Fibroblast of lung (primary cell): Measurements from ENCODE around the gene MMADHC. TPM values are rescaled to one million over a fixed set of nuclear protein-coding genes. Genes with fewer than 3 reads are reported as not detected.
A peak's percentile ranks its signal among the peaks of the same experiment; 100 is the strongest.

Experiments
- DNase-seq, 2 donors: peaks; one replicate each; pipeline versions ENCODE4 v3.0.0 to v3.0.0-alpha.2; 2010; ENCODE audit warnings: low read depth in 2 of 2
- H2AFZ ChIP-seq: 2 replicates; pipeline ENCODE4 v1.5.1; 2012; ENCODE audit warnings: low read length, control low read depth, inconsistent platforms
- H3K27ac ChIP-seq: 2 replicates; pipeline ENCODE4 v1.5.1; 2011; ENCODE audit warnings: low read length, control low read depth; ENCODE audit not compliant: insufficient read depth
- H3K27me3 ChIP-seq: 2 replicates; pipeline ENCODE4 v1.5.1; 2011; ENCODE audit warnings: mild to moderate bottlenecking, low read length; ENCODE audit not compliant: control insufficient read depth, insufficient read depth
- H3K36me3 ChIP-seq: 2 replicates; pipeline ENCODE4 v1.5.1; 2011; ENCODE audit warnings: low read length; ENCODE audit not compliant: control insufficient read depth, insufficient read depth
- H3K4me1 ChIP-seq: 2 replicates; pipeline ENCODE4 v1.5.1; 2011; ENCODE audit warnings: low read length; ENCODE audit not compliant: control insufficient read depth, insufficient read depth; ENCODE audit errors: extremely low read depth
- H3K4me2 ChIP-seq: 2 replicates; pipeline ENCODE4 v1.5.1; 2011; ENCODE audit warnings: low read length, control low read depth; ENCODE audit not compliant: insufficient read depth; ENCODE audit errors: extremely low read depth
- H3K4me3 ChIP-seq, 4 experiments: fragments of 200-600 bp in 1 of 4; sonication (generic) in 1 of 4; replicated peaks in 1 of 4; 2 replicates each; pipeline ENCODE4 v1.5.1; 2011 to 2016; ENCODE audit warnings: low read length in 4 of 4, low read depth in 3 of 4, mild to moderate bottlenecking in 3 of 4, control low read depth in 2 of 4, inconsistent platforms in 1 of 4, mixed read lengths in 1 of 4; ENCODE audit not compliant: insufficient read depth in 1 of 4; ENCODE audit errors: control extremely low read depth in 1 of 4
- H3K79me2 ChIP-seq: 2 replicates; pipeline ENCODE4 v1.5.1; 2012; ENCODE audit warnings: mild to moderate bottlenecking, low read length, inconsistent platforms; ENCODE audit not compliant: control insufficient read depth, insufficient read depth
- H3K9ac ChIP-seq: 2 replicates; pipeline ENCODE4 v1.5.1; 2011; ENCODE audit warnings: mild to moderate bottlenecking, low read length, control low read depth; ENCODE audit not compliant: insufficient read depth
- H3K9me3 ChIP-seq: 2 replicates; pipeline ENCODE4 v1.5.1; 2012; ENCODE audit warnings: low read depth, low read length; ENCODE audit not compliant: control insufficient read depth, insufficient read depth
- H4K20me1 ChIP-seq: 2 replicates; pipeline ENCODE4 v1.5.1; 2011; ENCODE audit warnings: low read length; ENCODE audit not compliant: control insufficient read depth, insufficient read depth; ENCODE audit errors: extremely low read depth
- CTCF ChIP-seq, 2 donors: IDR thresholded peaks in 1 of 2; conservative IDR thresholded peaks in 1 of 2; 1 replicate in 1 of 2; 2 replicates in 1 of 2; pipeline ENCODE4 v1.5.1; 2011 to 2012; ENCODE audit warnings: low read length in 2 of 2, control low read depth in 1 of 2, inconsistent platforms in 1 of 2, low read depth in 1 of 2, mild to moderate bottlenecking in 1 of 2
- EZH2 ChIP-seq: IDR thresholded peaks from 2 replicates; pipeline ENCODE4 v1.5.1; 2012; ENCODE audit warnings: low read length, control low read depth, mild to moderate bottlenecking; ENCODE audit errors: missing control alignments
- polyA plus RNA-seq, 2 donors: library from polyadenylated mRNA; depleted of rRNA in 1 of 2; stranded (reverse) in 1 of 2; unstranded in 1 of 2; fragments of >200 nt; gene quantifications; 2 replicates each; pipeline ENCODE4 v1.2.1, GENCODE V29; 2011 to 2012; ENCODE audit warnings: missing spikeins in 1 of 2
- total RNA-seq: library from RNA; depleted of rRNA; stranded (reverse); fragments of >200 nt; gene quantifications from 2 replicates; pipeline ENCODE4 v1.2.1, GENCODE V29; 2014

MMADHC gene
- total and polyA plus RNA-seq, 2 donors (not counting 1 experiment from before 2014, with no cell fraction given) = 156 to 173 TPM

GRCh38 chr2:149552830-149553229 lies 34.7 kb downstream of the MMADHC start:
- TF ChIP-seq CTCF (conservative IDR thresholded peaks at IDR 0.05 in 1 of 2, IDR thresholded peaks at IDR 0.05 in 1 of 2; ENCODE audit: low read depth in 1 of 2, low read length in 2 of 2) (no peak), EZH2 (no peak)
- no peak for DNase-seq
- Histone ChIP-seq H3K4me1 (no peaks in the 10 kb centered on the region), H3K9me3 (no peaks in the 10 kb centered on the region), H3K36me3 (no peaks in the 10 kb centered on the region), H4K20me1 (no peaks in the 10 kb centered on the region), H3K27ac (no peak overlapping the region), H3K79me2 (no peaks in the 10 kb centered on the region), H2AFZ (no peak overlapping the region), H3K27me3 (no peaks in the 10 kb centered on the region), H3K4me3 (no peak overlapping the region), H3K9ac (no peak overlapping the region), H3K4me2 (no peak overlapping the region)

- TF ChIP-seq CTCF (conservative IDR thresholded peaks at IDR 0.05 in 1 of 2, IDR thresholded peaks at IDR 0.05 in 1 of 2; ENCODE audit: low read depth in 1 of 2, low read length in 2 of 2) (no peak), EZH2 (no peak)
- H3K9ac ChIP-seq = no peak overlapping the region
- no peaks in the 10 kb centered on the region for H3K9me3 ChIP-seq
- DNase-seq = no peak
- H3K79me2 ChIP-seq = no peaks in the 10 kb centered on the region
- no peak overlapping the region for H3K4me3 ChIP-seq
- H3K4me1 ChIP-seq = no peaks in the 10 kb centered on the region
- no peak overlapping the region for H2AFZ ChIP-seq
- no peak overlapping the region for H3K4me2 ChIP-seq
- H3K36me3 ChIP-seq = no peaks in the 10 kb centered on the region
- H4K20me1 ChIP-seq = no peaks in the 10 kb centered on the region
- no peak overlapping the region for H3K27ac ChIP-seq
- H3K27me3 ChIP-seq = no peaks in the 10 kb centered on the region
These were observed 35.3 kb downstream of the MMADHC start for GRCh38 chr2:149552226-149552625.

- Histone ChIP-seq H4K20me1 (no peaks in the 10 kb centered on the region), H3K79me2 (no peaks in the 10 kb centered on the region), H2AFZ (peak overlapping the region; percentile 31), H3K4me2 (peak overlapping the region; percentile 23), H3K4me3 (peak overlapping the region in 3 of 4 experiments; percentile 4 to 21 (median 21)), H3K36me3 (no peaks in the 10 kb centered on the region), H3K27ac (no peak overlapping the region), H3K9me3 (no peaks in the 10 kb centered on the region), H3K9ac (no peak overlapping the region), H3K27me3 (no peaks in the 10 kb centered on the region), H3K4me1 (no peaks in the 10 kb centered on the region)
- TF ChIP-seq EZH2 (no peak), CTCF (conservative IDR thresholded peaks at IDR 0.05 in 1 of 2, IDR thresholded peaks at IDR 0.05 in 1 of 2; ENCODE audit: low read depth in 1 of 2, low read length in 2 of 2) (no peak)
- no peak for DNase-seq
These were observed 42.9 kb downstream of the MMADHC start for GRCh38 chr2:149544692-149545091.
